K562 (cell line): Measurements from ENCODE around the gene DHRS4L2. TPM values are rescaled to one million over a fixed set of nuclear protein-coding genes. Genes with fewer than 3 reads are reported as not detected.
A peak's percentile ranks its signal among the peaks of the same experiment; 100 is the strongest.

Experiments
- BRF1 ChIP-seq: IDR thresholded peaks from 3 replicates; pipeline ENCODE4 v1.6.1; 2011; ENCODE audit warnings: borderline replicate concordance, mild to moderate bottlenecking; ENCODE audit not compliant: insufficient read length; ENCODE audit errors: extremely low read depth
- DPF2 ChIP-seq: fragments of 450-650 bp; IDR thresholded peaks from 2 replicates; pipeline ENCODE4 v1.6.1; 2016
- ETV6 ChIP-seq, 3 experiments: fragments of 150-350 bp in 1 of 3; sonication (generic) in 1 of 3; formaldehyde crosslinking in 1 of 3; IDR thresholded peaks; 2 replicates each; pipeline versions ENCODE4 v1.6.1 to v1.8.0; 2014 to 2022; ENCODE audit warnings: borderline replicate concordance in 2 of 3, low read depth in 2 of 3, antibody characterized with exemption in 1 of 3, low read length in 1 of 3, mild to moderate bottlenecking in 1 of 3, missing genetic modification reagents in 1 of 3
- FOS ChIP-seq: IDR thresholded peaks from 3 replicates; pipeline ENCODE4 v1.6.1; 2011; ENCODE audit not compliant: insufficient read length; ENCODE audit errors: extremely low read depth
- HEY1 ChIP-seq: fragments of 250-450 bp; sonication (Bioruptor Pico); IDR thresholded peaks from 2 replicates; pipeline ENCODE4 v1.5.0; 2020; ENCODE audit warnings: mild to moderate bottlenecking, moderate library complexity, borderline replicate concordance
- HMGN3 ChIP-seq: IDR thresholded peaks from 2 replicates; pipeline ENCODE4 v1.6.1; 2011; ENCODE audit warnings: borderline replicate concordance, low read depth, mild to moderate bottlenecking, mixed read lengths, low read length; ENCODE audit not compliant: insufficient read length; ENCODE audit errors: extremely low read depth
- HNRNPLL ChIP-seq: fragments of 200-400 bp; formaldehyde crosslinking; IDR thresholded peaks from 2 replicates; pipeline ENCODE4 v1.6.1; 2017; ENCODE audit warnings: low read length, low read depth, mild to moderate bottlenecking; ENCODE audit not compliant: poor library complexity, severe bottlenecking
- KAT8 ChIP-seq: fragments of 450-650 bp; IDR thresholded peaks from 2 replicates; pipeline ENCODE4 v1.6.1; 2016; ENCODE audit warnings: low read depth, mild to moderate bottlenecking
- NR1H2 ChIP-seq: sonication (generic); formaldehyde crosslinking; IDR thresholded peaks from 2 replicates; pipeline ENCODE4 v1.4.0; 2020; ENCODE audit warnings: mild to moderate bottlenecking, missing genetic modification reagents
- SMAD1 ChIP-seq: fragments of 150-350 bp; IDR thresholded peaks from 2 replicates; pipeline ENCODE4 v1.6.1; 2014; ENCODE audit warnings: low read length, low read depth; ENCODE audit not compliant: partially characterized antibody
- SMC3 ChIP-seq: conservative IDR thresholded peaks from 2 replicates; pipeline ENCODE4 v1.6.1; 2011; ENCODE audit warnings: low read depth, low read length, improper control_type of control experiment; ENCODE audit not compliant: insufficient read depth
- TBP ChIP-seq: optimal IDR thresholded peaks from 2 replicates; pipeline ENCODE3; 2011; ENCODE audit warnings: low read depth, low read length, improper control_type of control experiment
- U2AF1 ChIP-seq: fragments of 200-400 bp; formaldehyde crosslinking; optimal IDR thresholded peaks from 2 replicates; pipeline ENCODE3; 2017; ENCODE audit warnings: mild to moderate bottlenecking, low read depth, low read length, moderate library complexity
- ZBTB7A ChIP-seq: IDR thresholded peaks from 2 replicates; pipeline ENCODE4 v1.6.1; 2011; ENCODE audit warnings: low read depth, mild to moderate bottlenecking, low read length, moderate library complexity, borderline replicate concordance; ENCODE audit not compliant: control insufficient read depth
- ZNF785 ChIP-seq: fragments of 250-450 bp; sonication (Bioruptor Pico); IDR thresholded peaks from 2 replicates; pipeline ENCODE4 v1.4.0; 2020; ENCODE audit warnings: mild to moderate bottlenecking
- polyA plus RNA-seq, 8 experiments: library from polyadenylated mRNA; depleted of rRNA in 4 of 8; stranded (reverse) in 5 of 8; unstranded in 3 of 8; fragments of >200 nt; fragmentation: Nextera tagmentation in 2 of 8; fragmentation: Illumina TruSeq in 1 of 8; extraction: Ambion mirVana in 2 of 8; extraction: Trizol in 1 of 8; gene quantifications; 2 replicates each; pipeline versions ENCODE4 v1.2.1 to v1.2.3, GENCODE V29; 2011 to 2014; ENCODE audit warnings: inconsistent platforms in 1 of 8, missing spikeins in 1 of 8
- total RNA-seq, 7 experiments: library from RNA; depleted of rRNA in 6 of 7; stranded (reverse); fragments of >200 nt in 6 of 7; fragmentation: Illumina TruSeq in 2 of 7; extraction: Trizol in 2 of 7; gene quantifications; 2 replicates each; pipeline versions ENCODE4 v1.2.1 to v1.2.3, GENCODE V29; 2011 to 2021; ENCODE audit warnings: low replicate concordance in 1 of 7
- TF ChIP-seq, protein P1 (sequence below): fragments of 250-450 bp; sonication (Bioruptor Pico); IDR thresholded peaks from 2 replicates; pipeline ENCODE4 v1.5.0; 2022; ENCODE audit warnings: mild to moderate bottlenecking
- TF ChIP-seq, protein P2 (sequence below): fragments of 250-450 bp; sonication (Bioruptor Pico); IDR thresholded peaks from 2 replicates; pipeline ENCODE4 v1.8.0; 2022; ENCODE audit warnings: inconsistent platforms, mild to moderate bottlenecking, moderate library complexity, borderline replicate concordance
- TF ChIP-seq, protein P3 (sequence below): fragments of 250-450 bp; sonication (Bioruptor Pico); IDR thresholded peaks from 2 replicates; pipeline ENCODE4 v1.8.0; 2021; ENCODE audit warnings: moderate library complexity, mild to moderate bottlenecking, inconsistent platforms
- TF ChIP-seq, protein P4 (sequence below): sonication (generic); formaldehyde crosslinking; IDR thresholded peaks from 2 replicates; pipeline ENCODE4 v1.8.0; 2022; ENCODE audit warnings: missing genetic modification reagents, mild to moderate bottlenecking, borderline replicate concordance
- TF ChIP-seq, protein P5 (sequence below): sonication (generic); IDR thresholded peaks from 2 replicates; pipeline ENCODE4 v1.6.1; 2016

Gene DHRS4L2
- total and polyA plus RNA-seq, 9 of the 15 experiments (the other 6 are each of a cell fraction or from before 2014, with no cell fraction given) = 2.3 to 13.7 (median 8.1) TPM

DNA sequence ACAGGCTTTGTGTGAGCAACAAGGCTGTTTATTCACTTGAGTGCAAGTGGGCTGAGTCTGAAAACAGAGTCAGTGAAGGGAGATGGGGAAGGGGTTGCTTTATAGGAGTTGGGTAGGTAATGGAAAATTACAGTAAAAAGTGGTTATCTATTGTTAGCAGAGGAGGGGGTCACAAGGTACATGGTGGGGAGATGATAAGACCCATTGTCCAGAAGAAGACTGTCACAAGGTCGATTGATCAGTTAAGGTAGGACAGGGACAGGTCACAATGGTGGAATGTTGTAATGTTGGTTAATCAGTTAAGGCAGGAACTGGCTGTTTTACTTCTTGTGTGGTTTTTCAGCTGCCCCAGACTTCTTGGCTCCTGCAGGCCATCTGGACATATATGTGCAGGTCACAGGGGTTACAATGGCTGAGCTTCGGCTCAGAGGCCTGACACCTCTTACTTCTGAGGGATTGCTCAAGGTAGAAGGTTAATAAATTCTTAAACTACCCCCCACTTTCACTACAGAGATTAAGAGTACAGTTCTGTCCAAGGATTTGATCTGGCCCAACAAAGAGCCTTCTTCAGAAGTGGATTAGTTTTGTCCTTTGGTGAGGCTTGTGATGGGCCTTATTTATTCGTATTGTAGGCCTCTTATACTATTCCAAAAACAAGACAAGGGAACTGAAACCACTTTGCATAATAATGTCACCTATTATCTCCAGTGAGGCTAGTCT, 49.0 kb upstream of the DHRS4L2 start (continued):
- TF ChIP-seq, protein P1, sequence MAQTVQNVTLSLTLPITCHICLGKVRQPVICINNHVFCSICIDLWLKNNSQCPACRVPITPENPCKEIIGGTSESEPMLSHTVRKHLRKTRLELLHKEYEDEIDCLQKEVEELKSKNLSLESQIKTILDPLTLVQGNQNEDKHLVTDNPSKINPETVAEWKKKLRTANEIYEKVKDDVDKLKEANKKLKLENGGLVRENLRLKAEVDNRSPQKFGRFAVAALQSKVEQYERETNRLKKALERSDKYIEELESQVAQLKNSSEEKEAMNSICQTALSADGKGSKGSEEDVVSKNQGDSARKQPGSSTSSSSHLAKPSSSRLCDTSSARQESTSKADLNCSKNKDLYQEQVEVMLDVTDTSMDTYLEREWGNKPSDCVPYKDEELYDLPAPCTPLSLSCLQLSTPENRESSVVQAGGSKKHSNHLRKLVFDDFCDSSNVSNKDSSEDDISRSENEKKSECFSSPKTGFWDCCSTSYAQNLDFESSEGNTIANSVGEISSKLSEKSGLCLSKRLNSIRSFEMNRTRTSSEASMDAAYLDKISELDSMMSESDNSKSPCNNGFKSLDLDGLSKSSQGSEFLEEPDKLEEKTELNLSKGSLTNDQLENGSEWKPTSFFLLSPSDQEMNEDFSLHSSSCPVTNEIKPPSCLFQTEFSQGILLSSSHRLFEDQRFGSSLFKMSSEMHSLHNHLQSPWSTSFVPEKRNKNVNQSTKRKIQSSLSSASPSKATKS (CRISPR knock-in tag) = peak; percentile 88
- TF ChIP-seq U2AF1 = no peak
- TF ChIP-seq ZNF785 (CRISPR knock-in tag) = peak; percentile 65; the same call in 1 of the 2 replicates
- TF ChIP-seq HEY1 (CRISPR knock-in tag) = peak; percentile 65; the same call in 1 of the 2 replicates
- TF ChIP-seq FOS = no peak
- TF ChIP-seq HMGN3 = no peak
- no peak for TF ChIP-seq NR1H2 (CRISPR knock-in tag)
- TF ChIP-seq, protein P2, sequence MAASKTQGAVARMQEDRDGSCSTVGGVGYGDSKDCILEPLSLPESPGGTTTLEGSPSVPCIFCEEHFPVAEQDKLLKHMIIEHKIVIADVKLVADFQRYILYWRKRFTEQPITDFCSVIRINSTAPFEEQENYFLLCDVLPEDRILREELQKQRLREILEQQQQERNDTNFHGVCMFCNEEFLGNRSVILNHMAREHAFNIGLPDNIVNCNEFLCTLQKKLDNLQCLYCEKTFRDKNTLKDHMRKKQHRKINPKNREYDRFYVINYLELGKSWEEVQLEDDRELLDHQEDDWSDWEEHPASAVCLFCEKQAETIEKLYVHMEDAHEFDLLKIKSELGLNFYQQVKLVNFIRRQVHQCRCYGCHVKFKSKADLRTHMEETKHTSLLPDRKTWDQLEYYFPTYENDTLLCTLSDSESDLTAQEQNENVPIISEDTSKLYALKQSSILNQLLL (CRISPR knock-in tag) = no peak
- TF ChIP-seq, protein P3, sequence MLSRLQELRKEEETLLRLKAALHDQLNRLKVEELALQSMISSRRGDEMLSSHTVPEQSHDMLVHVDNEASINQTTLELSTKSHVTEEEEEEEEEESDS (CRISPR knock-in tag) = no peak
- peak; percentile 39; the same call in 1 of the 2 replicates for TF ChIP-seq DPF2
- no peak for TF ChIP-seq SMC3
- TF ChIP-seq SMAD1 = no peak
- TF ChIP-seq KAT8 = no peak
- TF ChIP-seq ETV6 (IDR thresholded peaks at IDR 0.05; ENCODE audit: borderline replicate concordance in 1 of 2, low read depth in 2 of 2, low read length in 1 of 2) = no peak
- no peak for TF ChIP-seq ETV6 (CRISPR knock-in tag; IDR thresholded peaks at IDR 0.05; ENCODE audit: borderline replicate concordance)
- no peak for TF ChIP-seq ZBTB7A
- TF ChIP-seq BRF1 = no peak
- TF ChIP-seq, protein P4, sequence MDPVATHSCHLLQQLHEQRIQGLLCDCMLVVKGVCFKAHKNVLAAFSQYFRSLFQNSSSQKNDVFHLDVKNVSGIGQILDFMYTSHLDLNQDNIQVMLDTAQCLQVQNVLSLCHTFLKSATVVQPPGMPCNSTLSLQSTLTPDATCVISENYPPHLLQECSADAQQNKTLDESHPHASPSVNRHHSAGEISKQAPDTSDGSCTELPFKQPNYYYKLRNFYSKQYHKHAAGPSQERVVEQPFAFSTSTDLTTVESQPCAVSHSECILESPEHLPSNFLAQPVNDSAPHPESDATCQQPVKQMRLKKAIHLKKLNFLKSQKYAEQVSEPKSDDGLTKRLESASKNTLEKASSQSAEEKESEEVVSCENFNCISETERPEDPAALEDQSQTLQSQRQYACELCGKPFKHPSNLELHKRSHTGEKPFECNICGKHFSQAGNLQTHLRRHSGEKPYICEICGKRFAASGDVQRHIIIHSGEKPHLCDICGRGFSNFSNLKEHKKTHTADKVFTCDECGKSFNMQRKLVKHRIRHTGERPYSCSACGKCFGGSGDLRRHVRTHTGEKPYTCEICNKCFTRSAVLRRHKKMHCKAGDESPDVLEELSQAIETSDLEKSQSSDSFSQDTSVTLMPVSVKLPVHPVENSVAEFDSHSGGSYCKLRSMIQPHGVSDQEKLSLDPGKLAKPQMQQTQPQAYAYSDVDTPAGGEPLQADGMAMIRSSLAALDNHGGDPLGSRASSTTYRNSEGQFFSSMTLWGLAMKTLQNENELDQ (CRISPR knock-in tag) = no peak
- no peak for TF ChIP-seq HNRNPLL
- no peak for TF ChIP-seq TBP
- TF ChIP-seq, protein P5, sequence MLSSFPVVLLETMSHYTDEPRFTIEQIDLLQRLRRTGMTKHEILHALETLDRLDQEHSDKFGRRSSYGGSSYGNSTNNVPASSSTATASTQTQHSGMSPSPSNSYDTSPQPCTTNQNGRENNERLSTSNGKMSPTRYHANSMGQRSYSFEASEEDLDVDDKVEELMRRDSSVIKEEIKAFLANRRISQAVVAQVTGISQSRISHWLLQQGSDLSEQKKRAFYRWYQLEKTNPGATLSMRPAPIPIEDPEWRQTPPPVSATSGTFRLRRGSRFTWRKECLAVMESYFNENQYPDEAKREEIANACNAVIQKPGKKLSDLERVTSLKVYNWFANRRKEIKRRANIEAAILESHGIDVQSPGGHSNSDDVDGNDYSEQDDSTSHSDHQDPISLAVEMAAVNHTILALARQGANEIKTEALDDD = peak; percentile 59; the same call in 1 of the 2 replicates
